HepG2 (cell line): Measurements from ENCODE around the gene HEXD.

Experiments used
- BHLHE40 ChIP-seq: IDR thresholded peaks from 2 replicates; pipeline ENCODE4 v1.6.1; 2011; ENCODE audit warnings: low read length, improper control_type of control experiment
- FOXA1 ChIP-seq, 2 experiments: fragments of 450-650 bp in 1 of 2; sonication (generic) in 1 of 2; formaldehyde crosslinking in 1 of 2; IDR thresholded peaks; 2 replicates each; pipeline versions ENCODE4 v1.4.0 to v1.6.1; 2016 to 2020; ENCODE audit warnings: missing genetic modification reagents in 1 of 2
- PRDM10 ChIP-seq: sonication (generic); formaldehyde crosslinking; IDR thresholded peaks from 2 replicates; pipeline ENCODE4 v1.4.0; 2020; ENCODE audit warnings: low read depth, missing genetic modification reagents
- ZNF597 ChIP-seq: sonication (generic); formaldehyde crosslinking; IDR thresholded peaks from 2 replicates; pipeline ENCODE4 v1.5.0; 2020; ENCODE audit warnings: missing genetic modification reagents

- TF ChIP-seq PRDM10 (CRISPR knock-in tag) (no peak), FOXA1 (IDR thresholded peaks at IDR 0.05) (no peak), FOXA1 (CRISPR knock-in tag; IDR thresholded peaks at IDR 0.05) (no peak), BHLHE40 (no peak), ZNF597 (no peak)
Measured at GRCh38 chr17:82391496-82392066, 26.6 kb upstream of the HEXD start.
